Measurements from ENCODE around the gene RNF123. TPM values are rescaled to one million over a fixed set of nuclear protein-coding genes. Genes with fewer than 3 reads are reported as not detected.

The RNF123 gene
- total RNA-seq, 4 donors from 2014 or later: 23.4 to 36.2 (median 31.5) TPM

GRCh38 chr3:49700453-49701128, 11.2 kb downstream of the RNF123 start:
- H3K4me3 ChIP-seq: no peak overlapping the region
- no peak overlapping the region for H3K27ac ChIP-seq (replicated peaks in 1 of 4)
- TF ChIP-seq POLR2AphosphoS5 (IDR thresholded peaks at IDR 0.05): no peak
- TF ChIP-seq EP300 (IDR thresholded peaks at IDR 0.05): no peak
- TF ChIP-seq CTCF (IDR thresholded peaks at IDR 0.05): no peak
- no peak for TF ChIP-seq POLR2A (IDR thresholded peaks at IDR 0.05; ENCODE audit: low read depth)
- peaks cover 0 to 4% (median 2%) of the 10 kb centered on the region in 4 donors for H3K4me1 ChIP-seq
- 75% methylated on average over 10 of the region's 13 CpGs for WGBS
- DNase-seq (ENCODE audit: extremely low spot score): no peak
- H3K9me3 ChIP-seq: no peaks in the 10 kb centered on the region
- intact Hi-C loops (cut with DNase I): loop anchor here (5.0 kb wide), 1 partner anchor 137 kb away; no protein-coding TSS in a partner anchor
- no peaks in the 10 kb centered on the region for H3K27me3 ChIP-seq
- peaks cover 33 to 84% (median 78%) of the 10 kb centered on the region in 4 donors for H3K36me3 ChIP-seq

GRCh38 chr3:49701388-49702077, 12.2 kb downstream of the RNF123 start:
- Histone ChIP-seq H3K36me3 (peaks cover 33 to 94% (median 88%) of the 10 kb centered on the region in 4 donors), H3K27me3 (no peaks in the 10 kb centered on the region), H3K9me3 (no peaks in the 10 kb centered on the region), H3K4me3 (no peak overlapping the region), H3K27ac (replicated peaks in 1 of 4) (no peak overlapping the region), H3K4me1 (peaks cover 0 to 4% (median 2%) of the 10 kb centered on the region in 4 donors)
- 93% methylated on average over 14 of the region's 21 CpGs for WGBS
- DNase-seq (ENCODE audit: extremely low spot score): no peak
- intact Hi-C loops (cut with DNase I): loop anchor here (5.0 kb wide), 1 partner anchor 136 kb away; no protein-coding TSS in a partner anchor
- no peak for TF ChIP-seq POLR2AphosphoS5 (IDR thresholded peaks at IDR 0.05)
- TF ChIP-seq EP300 (IDR thresholded peaks at IDR 0.05): no peak
- TF ChIP-seq CTCF (IDR thresholded peaks at IDR 0.05): peak in 1 of 3 experiments; percentile 53

GRCh38 chr3:49702672-49703071, 13.3 kb downstream of the RNF123 start:
- 91% methylated on average over 10 of the region's 11 CpGs for WGBS
- Histone ChIP-seq H3K4me3 (no peak overlapping the region), H3K36me3 (peaks cover 33 to 98% (median 85%) of the 10 kb centered on the region in 4 donors), H3K27ac (replicated peaks in 1 of 4) (no peak overlapping the region), H3K4me1 (peaks cover 0 to 4% (median 2%) of the 10 kb centered on the region in 4 donors), H3K27me3 (no peaks in the 10 kb centered on the region), H3K9me3 (no peaks in the 10 kb centered on the region)
- intact Hi-C loops (cut with DNase I): loop anchor here (5.0 kb wide), 1 partner anchor 135 kb away; no protein-coding TSS in a partner anchor
- DNase-seq (ENCODE audit: extremely low spot score): no peak
- TF ChIP-seq POLR2AphosphoS5 (IDR thresholded peaks at IDR 0.05) (no peak), POLR2A (IDR thresholded peaks at IDR 0.05; ENCODE audit: low read depth) (no peak), EP300 (IDR thresholded peaks at IDR 0.05) (no peak), CTCF (IDR thresholded peaks at IDR 0.05) (no peak)

DNA sequence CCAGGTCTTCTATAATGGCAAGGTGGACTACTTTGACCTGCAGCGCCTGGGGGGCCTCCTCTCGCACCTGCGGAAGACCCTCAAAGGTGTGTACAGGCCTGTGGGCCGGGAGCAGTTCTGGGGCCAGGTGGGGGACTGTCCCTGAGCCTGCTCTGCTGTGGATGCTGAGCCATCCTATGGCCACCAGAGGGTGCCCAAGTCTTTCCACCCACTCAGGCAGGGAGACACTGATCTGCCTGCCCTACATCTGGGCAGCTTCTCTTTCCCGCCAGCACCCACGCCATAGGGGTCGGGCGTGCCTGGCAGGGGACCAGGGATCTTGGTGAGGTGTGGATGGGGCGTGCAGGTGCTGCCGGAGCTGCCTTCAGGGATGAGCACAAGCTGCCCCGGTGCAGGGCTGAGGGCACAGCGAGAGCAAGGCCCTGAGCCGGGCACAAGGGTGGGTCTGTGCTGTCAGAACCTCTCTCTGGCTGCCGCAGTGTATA, 14.1 kb downstream of the RNF123 start:
- Histone ChIP-seq H3K27me3 (no peaks in the 10 kb centered on the region), H3K36me3 (peaks cover 27 to 90% (median 79%) of the 10 kb centered on the region in 4 donors), H3K4me1 (peaks cover 0 to 4% (median 2%) of the 10 kb centered on the region in 4 donors), H3K27ac (replicated peaks in 1 of 4) (no peak overlapping the region), H3K4me3 (no peak overlapping the region), H3K9me3 (no peaks in the 10 kb centered on the region)
- intact Hi-C loops (cut with DNase I): loop anchor here (5.0 kb wide), 1 partner anchor 134 kb away; no protein-coding TSS in a partner anchor
- no peak for TF ChIP-seq EP300 (IDR thresholded peaks at IDR 0.05)
- peak; percentile 69 to 94 (median 77) for TF ChIP-seq CTCF (IDR thresholded peaks at IDR 0.05)
- WGBS: 62% methylated on average over 6 of the region's 14 CpGs
- DNase-seq (ENCODE audit: extremely low spot score): no peak

Measured in esophagus muscularis mucosa (tissue), 4 donors.